GM23338 (cell line): ENCODE data around the gene KCNAB1. TPM values are rescaled to one million over a fixed set of nuclear protein-coding genes. Genes with fewer than 3 reads are reported as not detected.

Experiments used
- ATAC-seq: fragments of 200-7000 bp; cut with Tn5 transposase; 3 replicates; pipeline ENCODE4 v1.9.1; 2020
- DNase-seq: peaks from one replicate; pipeline ENCODE4 v3.0.0-alpha.2; 2015; ENCODE audit warnings: low spot score
- H2AFZ ChIP-seq: fragments of 200-600 bp; sonication (generic); 2 replicates; pipeline ENCODE4 v1.8.0; 2016; ENCODE audit warnings: antibody characterized with exemption, mild to moderate bottlenecking, moderate library complexity
- H3F3A ChIP-seq: fragments of 200-600 bp; sonication (generic); replicated peaks from 2 replicates; pipeline ENCODE4 v1.8.0; 2017; ENCODE audit warnings: antibody characterized with exemption, mixed run types, low read depth
- H3K27ac ChIP-seq: fragments of 200-600 bp; sonication (generic); 2 replicates; pipeline ENCODE4 v1.6.1; 2016; ENCODE audit warnings: low read depth
- H3K27me3 ChIP-seq: fragments of 200-600 bp; sonication (generic); 2 replicates; pipeline ENCODE4 v1.8.0; 2016; ENCODE audit warnings: mild to moderate bottlenecking, mixed run types, moderate library complexity; ENCODE audit not compliant: insufficient read depth
- H3K36me3 ChIP-seq: fragments of 200-600 bp; sonication (generic); 2 replicates; pipeline ENCODE4 v1.8.0; 2016; ENCODE audit warnings: mild to moderate bottlenecking; ENCODE audit not compliant: insufficient read depth
- H3K4me1 ChIP-seq: fragments of 200-600 bp; sonication (generic); 2 replicates; pipeline ENCODE4 v1.8.0; 2016; ENCODE audit warnings: mild to moderate bottlenecking, moderate library complexity; ENCODE audit not compliant: insufficient read depth
- H3K4me2 ChIP-seq: fragments of 200-600 bp; sonication (generic); 2 replicates; pipeline ENCODE4 v1.7.1; 2017; ENCODE audit warnings: mixed run types
- H3K4me3 ChIP-seq: fragments of 200-600 bp; sonication (generic); 2 replicates; pipeline ENCODE4 v1.6.1; 2016; ENCODE audit warnings: mixed run types
- H3K79me2 ChIP-seq: fragments of 200-600 bp; sonication (generic); replicated peaks from 2 replicates; pipeline ENCODE4 v1.8.0; 2017; ENCODE audit warnings: mild to moderate bottlenecking; ENCODE audit not compliant: insufficient read depth
- H3K9me2 ChIP-seq: fragments of 200-600 bp; sonication (generic); 2 replicates; pipeline ENCODE4 v1.8.0; 2017; ENCODE audit not compliant: insufficient read depth
- H4K20me1 ChIP-seq: fragments of 200-600 bp; sonication (generic); replicated peaks from 2 replicates; pipeline ENCODE4 v1.8.0; 2017; ENCODE audit warnings: mild to moderate bottlenecking; ENCODE audit not compliant: insufficient read depth
- H3K27ac Mint-ChIP-seq: 2 replicates; pipeline ENCODE4 v1.8.0; 2020; ENCODE audit warnings: inconsistent platforms, mild to moderate bottlenecking, moderate library complexity, mixed read lengths
- H3K27me3 Mint-ChIP-seq: 3 replicates; pipeline ENCODE4 v1.8.0; 2022; ENCODE audit warnings: low read depth, mild to moderate bottlenecking, moderate library complexity, mixed read lengths, inconsistent platforms; ENCODE audit not compliant: insufficient read depth, poor library complexity
- H3K36me3 Mint-ChIP-seq: 3 replicates; pipeline ENCODE4 v1.8.0; 2021; ENCODE audit warnings: low read depth, mild to moderate bottlenecking, inconsistent platforms, moderate library complexity, mixed read lengths
- H3K4me1 Mint-ChIP-seq: 3 replicates; pipeline ENCODE4 v1.8.0; 2020; ENCODE audit warnings: mild to moderate bottlenecking, inconsistent platforms, mixed read lengths
- H3K4me3 Mint-ChIP-seq: 3 replicates; pipeline ENCODE4 v1.8.0; 2021; ENCODE audit warnings: moderate library complexity, mild to moderate bottlenecking, inconsistent platforms, mixed read lengths
- H3K9me3 Mint-ChIP-seq: 3 replicates; pipeline ENCODE4 v1.8.0; 2020; ENCODE audit warnings: moderate library complexity, mild to moderate bottlenecking, inconsistent platforms, mixed read lengths
- CREB1 ChIP-seq: fragments of 250-450 bp; sonication (Bioruptor Pico); IDR thresholded peaks from 2 replicates; pipeline ENCODE4 v1.5.0; 2020; ENCODE audit warnings: low read depth, mild to moderate bottlenecking, moderate library complexity
- EZH2phosphoT487 ChIP-seq: fragments of 200-600 bp; sonication (generic); IDR thresholded peaks from one replicate; pipeline ENCODE4 v1.8.1; 2018; ENCODE audit warnings: antibody characterized with exemption; ENCODE audit not compliant: unreplicated experiment
- JUNB ChIP-seq: IDR thresholded peaks from one replicate; pipeline ENCODE4 v1.6.1; 2016; ENCODE audit warnings: antibody characterized with exemption; ENCODE audit not compliant: unreplicated experiment
- NANOG ChIP-seq: IDR thresholded peaks from 2 replicates; pipeline ENCODE4 v1.6.1; 2016; ENCODE audit warnings: antibody characterized with exemption, borderline replicate concordance
- POLR2AphosphoS5 ChIP-seq: IDR thresholded peaks from 2 replicates; pipeline ENCODE4 v1.6.1; 2016; ENCODE audit warnings: antibody characterized with exemption, low read depth
- STAT1 ChIP-seq: IDR thresholded peaks from one replicate; pipeline ENCODE4 v1.6.1; 2016; ENCODE audit warnings: antibody characterized with exemption; ENCODE audit not compliant: unreplicated experiment
- ZNF331 ChIP-seq: fragments of 250-450 bp; sonication (Bioruptor Pico); IDR thresholded peaks from 2 replicates; pipeline ENCODE4 v1.5.0; 2020; ENCODE audit warnings: low read depth, mild to moderate bottlenecking, moderate library complexity
- polyA plus RNA-seq: library from polyadenylated mRNA; unstranded; fragments of >200 nt; fragmentation: Nextera tagmentation; extraction: Ambion mirVana; gene quantifications from 2 replicates; pipeline ENCODE4 v1.2.1, GENCODE V29; 2016
- total RNA-seq: library from RNA; depleted of rRNA; stranded (reverse); fragments of >200 nt; shearing (Covaris generic); gene quantifications from 2 replicates; pipeline ENCODE4 v1.2.3, GENCODE V29; 2014
- TF ChIP-seq, protein P1 (sequence below), 2 experiments: fragments of 200-600 bp in 1 of 2; sonication (generic) in 1 of 2; conservative IDR thresholded peaks; 2 replicates each; pipeline versions ENCODE4 v1.5.1 to v1.6.1; 2016 to 2017; ENCODE audit warnings: antibody characterized with exemption in 2 of 2, low read depth in 2 of 2, mild to moderate bottlenecking in 2 of 2, moderate library complexity in 1 of 2
- TF ChIP-seq, protein P2 (sequence below): fragments of 250-450 bp; sonication (Bioruptor Pico); IDR thresholded peaks from 2 replicates; pipeline ENCODE4 v1.5.0; 2020; ENCODE audit warnings: mild to moderate bottlenecking, moderate library complexity
- TF ChIP-seq, protein P3 (sequence below): IDR thresholded peaks from 2 replicates; pipeline ENCODE4 v1.6.1; 2016; ENCODE audit warnings: antibody characterized with exemption

Gene KCNAB1
- total and polyA plus RNA-seq, 2 experiments from 2014 or later = 0.69 to 2.6 TPM

DNA sequence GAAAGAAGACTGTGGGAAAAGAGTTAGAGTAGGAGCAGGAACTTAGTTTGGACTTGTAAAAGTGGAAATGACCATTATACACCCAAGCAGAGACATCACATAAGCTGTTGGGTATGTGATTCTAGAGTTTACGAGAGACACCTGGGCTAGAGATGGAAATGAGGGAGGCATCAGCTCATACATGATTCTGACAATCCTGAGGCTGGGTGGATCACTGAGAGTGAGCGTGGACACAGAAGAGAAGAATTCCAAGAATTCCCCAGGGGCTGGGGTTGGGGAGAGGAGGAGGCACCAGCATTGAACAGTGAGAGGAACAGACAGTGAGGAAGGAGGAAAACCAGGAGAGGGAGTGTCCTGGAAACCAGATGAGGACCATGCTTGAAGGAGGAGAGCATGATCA lies 113.5 kb downstream of the KCNAB1 start:
- ATAC-seq (peak; percentile 44; the same call in 2 of the 3 replicates), DNase-seq (peak; percentile 32)

More for the DNA sequence above, 113.5 kb downstream of the KCNAB1 start:
- Histone ChIP-seq H3K4me1 (no peaks in the 10 kb centered on the region), H3K79me2 (no peaks in the 10 kb centered on the region), H3K36me3 (no peaks in the 10 kb centered on the region), H3K9me2 (peaks cover 9% of the 10 kb centered on the region; the same call in 1 of the 2 replicates), H3K4me2 (no peak overlapping the region), H3K4me3 (no peak overlapping the region), H2AFZ (no peak overlapping the region), H3K27me3 (no peaks in the 10 kb centered on the region), H4K20me1 (no peaks in the 10 kb centered on the region), H3F3A (no peaks in the 10 kb centered on the region), H3K27ac (no peak overlapping the region)
- Mint-ChIP-seq H3K4me1 (peaks cover 11% of the 10 kb centered on the region), H3K4me3 (no peak overlapping the region), H3K27me3 (no peaks in the 10 kb centered on the region), H3K9me3 (no peaks in the 10 kb centered on the region), H3K36me3 (no peaks in the 10 kb centered on the region), H3K27ac (no peak overlapping the region)
- TF ChIP-seq POLR2AphosphoS5 (no peak), NANOG (no peak), JUNB (no peak), ZNF331 (CRISPR knock-in tag) (no peak), EZH2phosphoT487 (no peak), STAT1 (no peak), CREB1 (CRISPR knock-in tag) (no peak)
- TF ChIP-seq, protein P1, sequence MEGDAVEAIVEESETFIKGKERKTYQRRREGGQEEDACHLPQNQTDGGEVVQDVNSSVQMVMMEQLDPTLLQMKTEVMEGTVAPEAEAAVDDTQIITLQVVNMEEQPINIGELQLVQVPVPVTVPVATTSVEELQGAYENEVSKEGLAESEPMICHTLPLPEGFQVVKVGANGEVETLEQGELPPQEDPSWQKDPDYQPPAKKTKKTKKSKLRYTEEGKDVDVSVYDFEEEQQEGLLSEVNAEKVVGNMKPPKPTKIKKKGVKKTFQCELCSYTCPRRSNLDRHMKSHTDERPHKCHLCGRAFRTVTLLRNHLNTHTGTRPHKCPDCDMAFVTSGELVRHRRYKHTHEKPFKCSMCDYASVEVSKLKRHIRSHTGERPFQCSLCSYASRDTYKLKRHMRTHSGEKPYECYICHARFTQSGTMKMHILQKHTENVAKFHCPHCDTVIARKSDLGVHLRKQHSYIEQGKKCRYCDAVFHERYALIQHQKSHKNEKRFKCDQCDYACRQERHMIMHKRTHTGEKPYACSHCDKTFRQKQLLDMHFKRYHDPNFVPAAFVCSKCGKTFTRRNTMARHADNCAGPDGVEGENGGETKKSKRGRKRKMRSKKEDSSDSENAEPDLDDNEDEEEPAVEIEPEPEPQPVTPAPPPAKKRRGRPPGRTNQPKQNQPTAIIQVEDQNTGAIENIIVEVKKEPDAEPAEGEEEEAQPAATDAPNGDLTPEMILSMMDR (conservative IDR thresholded peaks at IDR 0.05; ENCODE audit: low read depth in 2 of 2) = no peak
- TF ChIP-seq, protein P2, sequence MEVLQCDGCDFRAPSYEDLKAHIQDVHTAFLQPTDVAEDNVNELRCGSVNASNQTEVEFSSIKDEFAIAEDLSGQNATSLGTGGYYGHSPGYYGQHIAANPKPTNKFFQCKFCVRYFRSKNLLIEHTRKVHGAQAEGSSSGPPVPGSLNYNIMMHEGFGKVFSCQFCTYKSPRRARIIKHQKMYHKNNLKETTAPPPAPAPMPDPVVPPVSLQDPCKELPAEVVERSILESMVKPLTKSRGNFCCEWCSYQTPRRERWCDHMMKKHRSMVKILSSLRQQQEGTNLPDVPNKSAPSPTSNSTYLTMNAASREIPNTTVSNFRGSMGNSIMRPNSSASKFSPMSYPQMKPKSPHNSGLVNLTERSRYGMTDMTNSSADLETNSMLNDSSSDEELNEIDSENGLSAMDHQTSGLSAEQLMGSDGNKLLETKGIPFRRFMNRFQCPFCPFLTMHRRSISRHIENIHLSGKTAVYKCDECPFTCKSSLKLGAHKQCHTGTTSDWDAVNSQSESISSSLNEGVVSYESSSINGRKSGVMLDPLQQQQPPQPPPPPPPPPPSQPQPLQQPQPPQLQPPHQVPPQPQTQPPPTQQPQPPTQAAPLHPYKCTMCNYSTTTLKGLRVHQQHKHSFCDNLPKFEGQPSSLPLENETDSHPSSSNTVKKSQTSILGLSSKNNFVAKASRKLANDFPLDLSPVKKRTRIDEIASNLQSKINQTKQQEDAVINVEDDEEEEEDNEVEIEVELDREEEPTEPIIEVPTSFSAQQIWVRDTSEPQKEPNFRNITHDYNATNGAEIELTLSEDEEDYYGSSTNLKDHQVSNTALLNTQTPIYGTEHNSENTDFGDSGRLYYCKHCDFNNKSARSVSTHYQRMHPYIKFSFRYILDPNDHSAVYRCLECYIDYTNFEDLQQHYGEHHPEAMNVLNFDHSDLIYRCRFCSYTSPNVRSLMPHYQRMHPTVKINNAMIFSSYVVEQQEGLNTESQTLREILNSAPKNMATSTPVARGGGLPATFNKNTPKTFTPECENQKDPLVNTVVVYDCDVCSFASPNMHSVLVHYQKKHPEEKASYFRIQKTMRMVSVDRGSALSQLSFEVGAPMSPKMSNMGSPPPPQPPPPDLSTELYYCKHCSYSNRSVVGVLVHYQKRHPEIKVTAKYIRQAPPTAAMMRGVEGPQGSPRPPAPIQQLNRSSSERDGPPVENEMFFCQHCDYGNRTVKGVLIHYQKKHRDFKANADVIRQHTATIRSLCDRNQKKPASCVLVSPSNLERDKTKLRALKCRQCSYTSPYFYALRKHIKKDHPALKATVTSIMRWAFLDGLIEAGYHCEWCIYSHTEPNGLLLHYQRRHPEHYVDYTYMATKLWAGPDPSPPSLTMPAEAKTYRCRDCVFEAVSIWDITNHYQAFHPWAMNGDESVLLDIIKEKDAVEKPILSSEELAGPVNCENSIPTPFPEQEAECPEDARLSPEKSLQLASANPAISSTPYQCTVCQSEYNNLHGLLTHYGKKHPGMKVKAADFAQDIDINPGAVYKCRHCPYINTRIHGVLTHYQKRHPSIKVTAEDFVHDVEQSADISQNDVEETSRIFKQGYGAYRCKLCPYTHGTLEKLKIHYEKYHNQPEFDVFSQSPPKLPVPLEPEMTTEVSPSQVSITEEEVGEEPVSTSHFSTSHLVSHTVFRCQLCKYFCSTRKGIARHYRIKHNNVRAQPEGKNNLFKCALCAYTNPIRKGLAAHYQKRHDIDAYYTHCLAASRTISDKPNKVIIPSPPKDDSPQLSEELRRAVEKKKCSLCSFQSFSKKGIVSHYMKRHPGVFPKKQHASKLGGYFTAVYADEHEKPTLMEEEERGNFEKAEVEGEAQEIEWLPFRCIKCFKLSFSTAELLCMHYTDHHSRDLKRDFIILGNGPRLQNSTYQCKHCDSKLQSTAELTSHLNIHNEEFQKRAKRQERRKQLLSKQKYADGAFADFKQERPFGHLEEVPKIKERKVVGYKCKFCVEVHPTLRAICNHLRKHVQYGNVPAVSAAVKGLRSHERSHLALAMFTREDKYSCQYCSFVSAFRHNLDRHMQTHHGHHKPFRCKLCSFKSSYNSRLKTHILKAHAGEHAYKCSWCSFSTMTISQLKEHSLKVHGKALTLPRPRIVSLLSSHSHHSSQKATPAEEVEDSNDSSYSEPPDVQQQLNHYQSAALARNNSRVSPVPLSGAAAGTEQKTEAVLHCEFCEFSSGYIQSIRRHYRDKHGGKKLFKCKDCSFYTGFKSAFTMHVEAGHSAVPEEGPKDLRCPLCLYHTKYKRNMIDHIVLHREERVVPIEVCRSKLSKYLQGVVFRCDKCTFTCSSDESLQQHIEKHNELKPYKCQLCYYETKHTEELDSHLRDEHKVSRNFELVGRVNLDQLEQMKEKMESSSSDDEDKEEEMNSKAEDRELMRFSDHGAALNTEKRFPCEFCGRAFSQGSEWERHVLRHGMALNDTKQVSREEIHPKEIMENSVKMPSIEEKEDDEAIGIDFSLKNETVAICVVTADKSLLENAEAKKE (CRISPR knock-in tag) = no peak
- TF ChIP-seq, protein P3, sequence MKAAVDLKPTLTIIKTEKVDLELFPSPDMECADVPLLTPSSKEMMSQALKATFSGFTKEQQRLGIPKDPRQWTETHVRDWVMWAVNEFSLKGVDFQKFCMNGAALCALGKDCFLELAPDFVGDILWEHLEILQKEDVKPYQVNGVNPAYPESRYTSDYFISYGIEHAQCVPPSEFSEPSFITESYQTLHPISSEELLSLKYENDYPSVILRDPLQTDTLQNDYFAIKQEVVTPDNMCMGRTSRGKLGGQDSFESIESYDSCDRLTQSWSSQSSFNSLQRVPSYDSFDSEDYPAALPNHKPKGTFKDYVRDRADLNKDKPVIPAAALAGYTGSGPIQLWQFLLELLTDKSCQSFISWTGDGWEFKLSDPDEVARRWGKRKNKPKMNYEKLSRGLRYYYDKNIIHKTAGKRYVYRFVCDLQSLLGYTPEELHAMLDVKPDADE = no peak
